GM21576 (cell line): ENCODE measurements around the gene COX7A2L.

Source experiments
- ATAC-seq: cut with Tn5 transposase; IDR thresholded peaks from one replicate; pipeline ENCODE4 v1.9.1; 2021; ENCODE audit warnings: mild to moderate bottlenecking, moderate library complexity; ENCODE audit not compliant: unreplicated experiment

The COX7A2L gene

GRCh38 chr2:42321452-42322064, 39.5 kb downstream of the COX7A2L start:
- ATAC-seq, result no peak

GRCh38 chr2:42319265-42319664, 41.8 kb downstream of the COX7A2L start:
- no peak for ATAC-seq

GRCh38 chr2:42317945-42318344, 43.1 kb downstream of the COX7A2L start:
- ATAC-seq, result no peak

- ATAC-seq, result no peak
Measured at GRCh38 chr2:42317486-42317885, 43.5 kb downstream of the COX7A2L start.

GRCh38 chr2:42316910-42317309, 44.1 kb downstream of the COX7A2L start:
- ATAC-seq, result no peak

GRCh38 chr2:42315844-42316470, 45.1 kb downstream of the COX7A2L start:
- no peak for ATAC-seq

GRCh38 chr2:42314892-42315468, 46.0 kb downstream of the COX7A2L start:
- ATAC-seq, result no peak

GRCh38 chr2:42312106-42312505, 48.9 kb downstream of the COX7A2L start:
- no peak for ATAC-seq

- ATAC-seq, result no peak
Measured at GRCh38 chr2:42310007-42310515, 51.0 kb downstream of the COX7A2L start.

GRCh38 chr2:42309366-42309765, 51.7 kb downstream of the COX7A2L start:
- no peak for ATAC-seq

GRCh38 chr2:42307180-42307579, 53.8 kb downstream of the COX7A2L start:
- no peak for ATAC-seq

GRCh38 chr2:42304059-42304713, 56.8 kb downstream of the COX7A2L start:
- no peak for ATAC-seq

- no peak for ATAC-seq
Measured at GRCh38 chr2:42303252-42303651, 57.8 kb downstream of the COX7A2L start.

- ATAC-seq, result no peak
Measured at GRCh38 chr2:42300527-42300926, 60.5 kb downstream of the COX7A2L start.
